ENCODE data around the gene LSM4. TPM values are rescaled to one million over a fixed set of nuclear protein-coding genes. Genes with fewer than 3 reads are reported as not detected.
A peak's percentile ranks its signal among the peaks of the same experiment; 100 is the strongest.

The LSM4 gene
- polyA plus RNA-seq, 2 donors, result 96.9 to 113 TPM

DNA sequence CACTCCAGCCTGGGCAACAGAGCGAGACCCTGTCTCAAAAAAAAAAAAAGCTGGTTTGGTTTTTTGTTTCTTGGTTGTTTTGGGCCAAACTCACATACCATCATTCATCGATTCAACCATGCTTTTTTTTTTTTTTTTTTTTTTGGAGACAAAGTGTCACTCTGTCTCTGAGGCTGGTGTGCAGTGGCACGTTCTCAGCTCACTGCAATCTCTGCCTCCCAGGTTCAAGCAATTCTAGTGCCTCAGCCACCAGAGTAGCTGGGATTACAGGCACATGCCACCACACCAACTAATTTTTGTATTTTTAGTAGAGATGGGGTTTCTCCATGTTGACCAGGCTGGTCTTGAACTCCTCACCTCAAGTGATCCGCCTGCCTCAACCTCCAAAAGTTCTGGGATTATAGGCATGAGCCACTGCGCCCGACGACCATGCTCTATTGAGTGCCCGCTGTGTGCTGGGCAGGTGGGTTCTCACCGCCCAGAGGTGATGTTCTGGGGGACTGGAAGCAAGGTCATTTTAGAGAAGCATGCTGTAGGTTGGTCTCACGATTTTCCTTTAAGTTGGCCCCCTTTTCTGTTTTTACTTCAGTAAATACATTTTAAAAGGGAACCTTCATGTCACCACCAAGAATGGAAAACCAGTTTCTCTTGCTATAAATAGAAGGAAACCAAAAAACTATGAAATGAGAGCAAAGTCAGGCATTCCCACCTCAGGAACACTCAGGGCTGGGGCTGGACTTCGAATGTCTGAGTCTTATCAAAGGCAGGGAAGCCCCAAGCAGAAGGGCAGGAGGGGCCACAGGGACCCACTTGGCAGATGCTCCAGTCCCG, 33.2 kb downstream of the LSM4 start:
- Histone ChIP-seq H3K27me3 (ENCODE audit: control insufficient read depth in 1 of 2, insufficient read depth in 2 of 2, low read length in 2 of 2) (no peaks in the 10 kb centered on the region), H3K9me3 (ENCODE audit: control insufficient read depth in 2 of 2, insufficient read depth in 1 of 2, low read depth in 1 of 2, low read length in 1 of 2) (peaks cover 0 to 2% of the 10 kb centered on the region in 2 donors), H3K27ac (ENCODE audit: low read depth in 2 of 2, low read length in 1 of 2) (peak overlapping the region; percentile 20 to 70), H3K36me3 (ENCODE audit: control insufficient read depth in 2 of 2, insufficient read depth in 2 of 2, low read length in 1 of 2) (no peaks in the 10 kb centered on the region), H3K4me3 (ENCODE audit: low read depth in 1 of 2, low read length in 2 of 2) (no peak overlapping the region), H3K4me1 (ENCODE audit: control insufficient read depth in 2 of 2, insufficient read depth in 2 of 2, low read length in 1 of 2) (peaks cover 5 to 7% of the 10 kb centered on the region in 2 donors)
- 60 to 65% methylated on average over 12 of the region's 12 CpGs for WGBS, 2 donors

GRCh38 chr19:18287836-18288772, 34.8 kb downstream of the LSM4 start:
- H3K36me3 ChIP-seq (ENCODE audit: control insufficient read depth in 2 of 2, insufficient read depth in 2 of 2, low read length in 1 of 2), result no peaks in the 10 kb centered on the region
- H3K27ac ChIP-seq (ENCODE audit: low read depth in 2 of 2, low read length in 1 of 2), result peak overlapping the region in 1 of 2 donors; percentile 9
- no peak overlapping the region for H3K4me3 ChIP-seq (ENCODE audit: low read depth in 1 of 2, low read length in 2 of 2)
- H3K9me3 ChIP-seq (ENCODE audit: control insufficient read depth in 2 of 2, insufficient read depth in 1 of 2, low read depth in 1 of 2, low read length in 1 of 2), result peaks cover 0 to 2% of the 10 kb centered on the region in 2 donors
- no peaks in the 10 kb centered on the region for H3K27me3 ChIP-seq (ENCODE audit: control insufficient read depth in 1 of 2, insufficient read depth in 2 of 2, low read length in 2 of 2)
- WGBS, 2 donors, result 61 to 63% methylated on average over 17 to 26 of the region's 26 CpGs
- H3K4me1 ChIP-seq (ENCODE audit: control insufficient read depth in 2 of 2, insufficient read depth in 2 of 2, low read length in 1 of 2), result peaks cover 5 to 7% of the 10 kb centered on the region in 2 donors

DNA sequence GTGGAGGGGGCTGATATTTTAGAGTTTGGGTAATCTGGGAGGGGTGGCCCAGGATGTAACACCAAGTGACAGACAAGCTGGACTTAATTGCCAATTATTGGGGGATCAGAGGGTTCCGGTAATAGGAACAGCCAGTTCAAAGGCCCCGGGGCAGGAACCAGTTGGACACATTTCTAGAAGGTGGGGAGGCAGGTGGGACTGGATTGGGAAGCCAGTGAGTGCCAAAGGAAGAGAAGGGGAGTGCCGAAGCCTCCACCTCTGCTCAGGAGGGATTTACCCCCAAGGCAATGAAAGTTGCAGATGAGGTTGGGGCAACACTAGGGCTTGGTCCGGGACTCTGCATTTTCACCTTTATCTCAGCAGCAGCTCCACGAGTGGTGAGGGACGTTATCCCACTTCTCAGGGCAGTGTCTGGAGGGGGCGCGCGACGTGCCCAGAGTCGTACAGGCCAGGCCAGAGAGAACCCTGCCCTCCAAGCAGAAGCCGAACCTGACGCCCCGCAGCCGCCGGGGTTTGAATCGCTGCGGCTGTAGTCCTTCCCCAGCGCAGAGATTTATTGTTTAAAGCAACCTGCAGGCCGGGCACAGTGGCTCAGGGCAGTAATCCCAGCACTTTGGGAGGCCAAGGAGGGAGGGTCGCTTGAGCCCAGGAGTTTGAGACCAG, 35.8 kb downstream of the LSM4 start:
- 54 to 61% methylated on average over 21 of the region's 21 CpGs for WGBS, 2 donors
- Histone ChIP-seq H3K9me3 (ENCODE audit: control insufficient read depth in 2 of 2, insufficient read depth in 1 of 2, low read depth in 1 of 2, low read length in 1 of 2) (peaks cover 0 to 2% of the 10 kb centered on the region in 2 donors), H3K4me1 (ENCODE audit: control insufficient read depth in 2 of 2, insufficient read depth in 2 of 2, low read length in 1 of 2) (peaks cover 5 to 7% of the 10 kb centered on the region in 2 donors), H3K4me3 (ENCODE audit: low read depth in 1 of 2, low read length in 2 of 2) (no peak overlapping the region), H3K36me3 (ENCODE audit: control insufficient read depth in 2 of 2, insufficient read depth in 2 of 2, low read length in 1 of 2) (no peaks in the 10 kb centered on the region), H3K27ac (ENCODE audit: low read depth in 2 of 2, low read length in 1 of 2) (peak overlapping the region in 1 of 2 donors; percentile 33), H3K27me3 (ENCODE audit: control insufficient read depth in 1 of 2, insufficient read depth in 2 of 2, low read length in 2 of 2) (no peaks in the 10 kb centered on the region)

DNA sequence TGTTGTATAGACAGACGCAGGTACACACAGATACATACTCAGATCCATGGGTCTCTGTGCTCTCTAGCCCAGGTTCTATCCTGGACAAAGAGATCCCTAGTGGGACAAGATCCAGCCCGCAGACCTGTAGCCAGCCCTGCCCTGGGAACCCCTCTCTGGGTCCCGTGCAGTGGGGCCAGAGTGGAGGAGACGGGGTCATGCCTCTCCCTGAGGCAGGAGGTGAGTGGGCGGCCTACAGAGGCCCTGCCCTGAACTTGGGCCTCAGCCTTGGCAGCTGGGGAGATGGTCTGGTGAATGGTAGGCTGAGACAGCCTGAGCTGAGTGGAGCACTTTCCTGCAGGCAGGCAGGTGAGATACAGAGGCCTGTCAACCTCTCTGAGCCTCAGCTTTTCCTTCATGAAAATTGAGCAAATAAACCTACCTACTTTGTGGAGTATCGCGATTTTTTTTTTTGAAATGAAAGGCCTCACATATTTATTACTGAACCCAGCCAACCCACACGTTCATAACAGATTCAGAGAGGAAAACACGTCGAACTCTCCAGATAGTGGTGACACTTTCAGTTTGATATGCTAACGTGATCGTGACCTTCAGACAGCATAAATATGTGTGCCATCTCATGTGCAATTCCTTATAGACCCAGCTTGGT, 38.0 kb downstream of the LSM4 start:
- H3K27ac ChIP-seq (ENCODE audit: low read depth in 2 of 2, low read length in 1 of 2), result peak overlapping the region; percentile 45 to 70
- H3K9me3 ChIP-seq (ENCODE audit: control insufficient read depth in 2 of 2, insufficient read depth in 1 of 2, low read depth in 1 of 2, low read length in 1 of 2), result no peaks in the 10 kb centered on the region
- no peaks in the 10 kb centered on the region for H3K27me3 ChIP-seq (ENCODE audit: control insufficient read depth in 1 of 2, insufficient read depth in 2 of 2, low read length in 2 of 2)
- 37 to 47% methylated on average over 12 of the region's 12 CpGs for WGBS, 2 donors
- peaks cover 5 to 7% of the 10 kb centered on the region in 2 donors for H3K4me1 ChIP-seq (ENCODE audit: control insufficient read depth in 2 of 2, insufficient read depth in 2 of 2, low read length in 1 of 2)
- H3K4me3 ChIP-seq (ENCODE audit: low read depth in 1 of 2, low read length in 2 of 2), result no peak overlapping the region
- peaks cover 0 to 2% of the 10 kb centered on the region in 2 donors for H3K36me3 ChIP-seq (ENCODE audit: control insufficient read depth in 2 of 2, insufficient read depth in 2 of 2, low read length in 1 of 2)

DNA sequence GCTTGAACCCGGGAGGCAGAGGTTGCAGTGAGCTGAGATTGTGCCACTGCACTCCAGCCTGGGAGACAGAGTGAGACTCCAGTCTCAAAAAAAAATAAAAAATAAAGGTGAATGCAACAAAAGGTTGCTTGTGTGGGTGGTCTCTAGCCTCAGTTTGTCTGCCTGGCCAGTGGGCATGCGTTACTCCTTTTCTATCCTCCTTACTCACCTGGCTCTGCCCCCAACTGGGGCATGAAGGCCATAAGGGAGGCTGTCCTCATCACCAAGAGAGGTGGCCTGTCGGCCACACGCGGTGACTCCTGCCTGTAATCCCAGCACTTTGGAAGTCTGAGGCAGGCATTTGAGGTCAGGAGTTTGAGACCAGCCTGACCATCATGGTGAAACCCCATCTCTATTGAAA, 39.5 kb downstream of the LSM4 start:
- Histone ChIP-seq H3K4me3 (ENCODE audit: low read depth in 1 of 2, low read length in 2 of 2) (no peak overlapping the region), H3K27ac (ENCODE audit: low read depth in 2 of 2, low read length in 1 of 2) (peak overlapping the region in 1 of 2 donors; percentile 38), H3K9me3 (ENCODE audit: control insufficient read depth in 2 of 2, insufficient read depth in 1 of 2, low read depth in 1 of 2, low read length in 1 of 2) (no peaks in the 10 kb centered on the region), H3K4me1 (ENCODE audit: control insufficient read depth in 2 of 2, insufficient read depth in 2 of 2, low read length in 1 of 2) (peaks cover 5 to 13% of the 10 kb centered on the region in 2 donors), H3K27me3 (ENCODE audit: control insufficient read depth in 1 of 2, insufficient read depth in 2 of 2, low read length in 2 of 2) (no peaks in the 10 kb centered on the region), H3K36me3 (ENCODE audit: control insufficient read depth in 2 of 2, insufficient read depth in 2 of 2, low read length in 1 of 2) (peaks cover 0 to 6% of the 10 kb centered on the region in 2 donors)
- 95% methylated on average over 5 of the region's 5 CpGs for WGBS, 2 donors

GRCh38 chr19:18282788-18283141, 40.1 kb downstream of the LSM4 start:
- Histone ChIP-seq H3K36me3 (ENCODE audit: control insufficient read depth in 2 of 2, insufficient read depth in 2 of 2, low read length in 1 of 2) (peaks cover 0 to 12% of the 10 kb centered on the region in 2 donors), H3K4me3 (ENCODE audit: low read depth in 1 of 2, low read length in 2 of 2) (peak overlapping the region in 1 of 2 donors; percentile 44), H3K27ac (ENCODE audit: low read depth in 2 of 2, low read length in 1 of 2) (peak overlapping the region; percentile 96 to 99), H3K4me1 (ENCODE audit: control insufficient read depth in 2 of 2, insufficient read depth in 2 of 2, low read length in 1 of 2) (peaks cover 5 to 18% of the 10 kb centered on the region in 2 donors), H3K27me3 (ENCODE audit: control insufficient read depth in 1 of 2, insufficient read depth in 2 of 2, low read length in 2 of 2) (no peaks in the 10 kb centered on the region), H3K9me3 (ENCODE audit: control insufficient read depth in 2 of 2, insufficient read depth in 1 of 2, low read depth in 1 of 2, low read length in 1 of 2) (no peaks in the 10 kb centered on the region)
- 51 to 54% methylated on average over 4 of the region's 4 CpGs for WGBS, 2 donors

GRCh38 chr19:18282021-18282787, 40.7 kb downstream of the LSM4 start:
- Histone ChIP-seq H3K9me3 (ENCODE audit: control insufficient read depth in 2 of 2, insufficient read depth in 1 of 2, low read depth in 1 of 2, low read length in 1 of 2) (no peaks in the 10 kb centered on the region), H3K27ac (ENCODE audit: low read depth in 2 of 2, low read length in 1 of 2) (peak overlapping the region; percentile 96 to 99), H3K27me3 (ENCODE audit: control insufficient read depth in 1 of 2, insufficient read depth in 2 of 2, low read length in 2 of 2) (no peaks in the 10 kb centered on the region), H3K36me3 (ENCODE audit: control insufficient read depth in 2 of 2, insufficient read depth in 2 of 2, low read length in 1 of 2) (peaks cover 0 to 12% of the 10 kb centered on the region in 2 donors), H3K4me3 (ENCODE audit: low read depth in 1 of 2, low read length in 2 of 2) (peak overlapping the region; percentile 25 to 44), H3K4me1 (ENCODE audit: control insufficient read depth in 2 of 2, insufficient read depth in 2 of 2, low read length in 1 of 2) (peaks cover 5 to 17% of the 10 kb centered on the region in 2 donors)
- 1 to 3% methylated on average over 19 to 26 of the region's 27 CpGs for WGBS, 2 donors

DNA sequence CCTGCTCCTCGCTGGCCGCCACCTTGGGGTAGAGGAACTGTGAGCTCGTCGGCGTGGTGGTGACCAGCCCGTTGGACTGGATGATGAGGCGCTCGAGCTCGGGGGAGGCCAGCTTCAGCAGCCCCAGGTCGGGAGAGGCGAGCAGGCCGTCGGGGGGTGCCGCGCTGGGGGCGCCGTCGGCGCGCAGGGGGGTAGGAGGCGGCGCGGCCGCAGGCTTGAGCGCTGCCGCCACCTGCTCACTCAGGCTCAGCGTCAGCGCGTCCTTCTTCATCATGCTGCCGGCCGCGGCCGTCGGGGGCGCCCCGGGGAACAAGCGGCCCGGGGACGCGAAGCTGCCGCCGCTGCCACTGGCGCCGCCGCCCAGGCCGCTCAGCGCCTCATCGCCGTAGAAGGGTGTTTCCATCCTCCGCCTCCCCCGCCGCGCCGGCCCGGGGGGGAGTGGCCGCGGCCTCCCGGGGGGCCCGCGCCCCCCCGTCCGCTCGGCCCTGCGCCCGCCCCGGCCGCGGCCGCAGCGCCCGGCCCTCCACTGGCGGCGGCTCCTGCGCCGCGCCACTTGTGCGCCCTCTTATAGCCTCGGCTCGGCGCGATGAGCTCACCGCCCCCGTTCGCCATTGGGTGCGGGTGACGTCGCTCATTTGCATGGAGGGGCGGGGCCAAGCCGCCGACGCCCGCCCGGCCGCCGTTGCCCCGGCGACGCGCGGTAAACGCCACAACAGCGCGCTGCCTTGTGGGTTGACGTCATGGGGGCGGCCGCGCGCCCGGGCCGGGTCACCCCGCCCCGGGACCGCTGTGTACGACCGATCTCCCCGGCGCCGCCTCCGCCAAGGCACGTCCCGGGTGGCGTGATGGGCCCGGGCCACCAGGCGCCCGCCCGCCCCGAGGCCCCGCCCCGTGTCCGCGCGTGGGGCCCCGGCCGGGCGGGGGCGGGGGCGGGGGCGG, 41.5 kb downstream of the LSM4 start, which contains the start of gene JUND:
Gene JUND, minus strand, starts transcription at position 541 of the 939 bp plus-strand sequence. Its CDS starts 138 bp downstream, at position 403.
- no peaks in the 10 kb centered on the region for H3K9me3 ChIP-seq (ENCODE audit: control insufficient read depth in 2 of 2, insufficient read depth in 1 of 2, low read depth in 1 of 2, low read length in 1 of 2)
- H3K4me3 ChIP-seq (ENCODE audit: low read depth in 1 of 2, low read length in 2 of 2), result peak within 1 kb of the TSS; percentile 67 to 99
- H3K27ac ChIP-seq (ENCODE audit: low read depth in 2 of 2, low read length in 1 of 2), result peak within 1 kb of the TSS; percentile 100
- peaks cover 0 to 12% of the 10 kb centered on the region in 2 donors for H3K36me3 ChIP-seq (ENCODE audit: control insufficient read depth in 2 of 2, insufficient read depth in 2 of 2, low read length in 1 of 2)
- WGBS, 2 donors, result 0 to 1% methylated on average over 74 to 138 of the region's 138 CpGs
- peaks cover 0 to 14% of the 10 kb centered on the region in 2 donors for H3K4me1 ChIP-seq (ENCODE audit: control insufficient read depth in 2 of 2, insufficient read depth in 2 of 2, low read length in 1 of 2)
- no peaks in the 10 kb centered on the region for H3K27me3 ChIP-seq (ENCODE audit: control insufficient read depth in 1 of 2, insufficient read depth in 2 of 2, low read length in 2 of 2)

Measured in esophagus (tissue), 2 donors.